Common myeloid progenitor, CD34-positive (primary cell): ENCODE results near the gene PSMC5.
"Not testable (repeated sequence)": the region's sequence is repeated elsewhere in the genome, so short reads cannot be mapped to it uniquely, and the experiment has no call there.

Experiments
- CTCF ChIA-PET: fragments of 350-600 bp; sonication (Branson Sonifier 250); formaldehyde crosslinking; loops from one replicate; lab custom pipeline; 2021; ENCODE audit warnings: antibody characterized with exemption; lab: Charles Lee
- POLR2A ChIA-PET: fragments of 350-600 bp; sonication (Branson Sonifier 250); formaldehyde crosslinking; loops from one replicate; lab custom pipeline; 2021; ENCODE audit warnings: antibody characterized with exemption; lab: Charles Lee
- DNase-seq, 3 donors: peaks; one replicate each; pipeline versions ENCODE4 v3.0.0 to v3.0.0-alpha.2; 2013
- H3K27ac ChIP-seq, 2 experiments: 1 replicate in 1 of 2; 2 replicates in 1 of 2; pipeline ENCODE4 v1.7.0; 2013; ENCODE audit warnings: inconsistent platforms in 2 of 2, low read length in 2 of 2, mild to moderate bottlenecking in 2 of 2, low read depth in 1 of 2, moderate library complexity in 1 of 2; ENCODE audit not compliant: severe bottlenecking in 2 of 2, insufficient read depth in 1 of 2, poor library complexity in 1 of 2
- H3K27me3 ChIP-seq, 5 experiments: replicated peaks in 2 of 5; 1 replicate in 3 of 5; 2 replicates in 2 of 5; pipeline versions ENCODE4 v1.6.1 to v1.7.0; 2013; ENCODE audit warnings: low read length in 4 of 5, mild to moderate bottlenecking in 2 of 5, moderate library complexity in 2 of 5, inconsistent platforms in 1 of 5; ENCODE audit not compliant: insufficient read depth in 5 of 5, control insufficient read depth in 4 of 5
- H3K36me3 ChIP-seq, 4 experiments: 1 replicate in 2 of 4; 2 replicates in 2 of 4; pipeline versions ENCODE4 v1.6.1 to v1.7.0; 2013; ENCODE audit warnings: low read length in 3 of 4, control low read depth in 1 of 4, mild to moderate bottlenecking in 1 of 4; ENCODE audit not compliant: control insufficient read depth in 4 of 4, insufficient read depth in 4 of 4
- H3K4me1 ChIP-seq, 4 experiments: 1 replicate in 3 of 4; 2 replicates in 1 of 4; pipeline versions ENCODE4 v1.6.1 to v1.7.1; 2013; ENCODE audit warnings: low read length in 3 of 4, mild to moderate bottlenecking in 3 of 4, control low read depth in 1 of 4, inconsistent platforms in 1 of 4, moderate library complexity in 1 of 4; ENCODE audit not compliant: control insufficient read depth in 4 of 4, insufficient read depth in 4 of 4; ENCODE audit errors: control extremely low read depth in 1 of 4
- H3K4me3 ChIP-seq, 7 experiments: 1 replicate in 4 of 7; 2 replicates in 3 of 7; pipeline versions ENCODE4 v1.5.1 to v1.7.0; 2013; ENCODE audit warnings: mild to moderate bottlenecking in 7 of 7, low read length in 6 of 7, moderate library complexity in 6 of 7, inconsistent platforms in 2 of 7, low read depth in 2 of 7, control low read depth in 1 of 7; ENCODE audit not compliant: insufficient read depth in 4 of 7, control insufficient read depth in 1 of 7; ENCODE audit errors: extremely low read depth in 1 of 7
- H3K9me3 ChIP-seq, 5 experiments: 1 replicate in 4 of 5; 2 replicates in 1 of 5; pipeline versions ENCODE4 v1.6.1 to v1.7.1; 2013; ENCODE audit warnings: low read length in 4 of 5, mild to moderate bottlenecking in 2 of 5, inconsistent platforms in 1 of 5, low read depth in 1 of 5, moderate library complexity in 1 of 5; ENCODE audit not compliant: control insufficient read depth in 4 of 5, insufficient read depth in 2 of 5; ENCODE audit errors: control extremely low read depth in 1 of 5
- WGBS: methylation state at CpG from one replicate; pipeline ENCODE4 v1.1.5; 2013; ENCODE audit not compliant: insufficient coverage; 5-methylcytosine and 5-hydroxymethylcytosine counted together

The PSMC5 gene

GRCh38 chr17:63786971-63787711, 40.1 kb upstream of the PSMC5 start:
- peaks cover 16 to 56% (median 39%) of the 10 kb centered on the region in 4 experiments for H3K36me3 ChIP-seq
- H3K9me3 ChIP-seq: no peaks in the 10 kb centered on the region
- ChIA-PET POLR2A (no interaction called here), CTCF (interaction anchor here (1.3 to 2.1 kb wide), 4 partner anchors 11 to 33 kb away, joined by 4 to 8 read pairs (median 4); no protein-coding TSS in a partner anchor)
- no peaks in the 10 kb centered on the region for H3K4me1 ChIP-seq
- peak overlapping the region in 1 of 2 experiments; percentile 25 for H3K27ac ChIP-seq
- 96% methylated on average over 6 of the region's 13 CpGs for WGBS
- H3K4me3 ChIP-seq: no peak overlapping the region
- no peaks in the 10 kb centered on the region for H3K27me3 ChIP-seq
- DNase-seq: no peak

GRCh38 chr17:63790057-63790456, 37.2 kb upstream of the PSMC5 start:
- 97% methylated on average over 4 of the region's 6 CpGs for WGBS
- no peak overlapping the region for H3K27ac ChIP-seq
- peaks cover 13 to 78% (median 45%) of the 10 kb centered on the region in 4 experiments for H3K36me3 ChIP-seq
- no peak overlapping the region for H3K4me3 ChIP-seq
- ChIA-PET POLR2A (interaction anchor here (0.7 kb wide), 1 partner anchor 93 kb away, joined by 3 read pairs; no protein-coding TSS in a partner anchor), CTCF (no interaction called here)
- H3K27me3 ChIP-seq: no peaks in the 10 kb centered on the region
- no peak for DNase-seq
- H3K9me3 ChIP-seq: no peaks in the 10 kb centered on the region
- H3K4me1 ChIP-seq: no peaks in the 10 kb centered on the region

GRCh38 chr17:63792055-63792729, 35.0 kb upstream of the PSMC5 start:
- no peak for DNase-seq
- 100% methylated on average over 1 of the region's 3 CpGs for WGBS
- Histone ChIP-seq H3K27ac (no peak overlapping the region), H3K4me3 (no peak overlapping the region), H3K36me3 (peaks cover 16 to 84% (median 53%) of the 10 kb centered on the region in 4 experiments), H3K4me1 (no peaks in the 10 kb centered on the region), H3K9me3 (no peaks in the 10 kb centered on the region), H3K27me3 (no peaks in the 10 kb centered on the region)
- ChIA-PET POLR2A (no interaction called here), CTCF (no interaction called here)

- H3K9me3 ChIP-seq, H3K4me3 ChIP-seq, H3K4me1 ChIP-seq, H3K27me3 ChIP-seq, DNase-seq, H3K27ac ChIP-seq: not testable (repeated sequence)
- ChIA-PET CTCF (interaction anchor here (1.5 kb wide), 1 partner anchor 15 kb away, joined by 4 read pairs; no protein-coding TSS in a partner anchor), POLR2A (interaction anchor here (0.9 kb wide), 1 partner anchor 90 kb away, joined by 3 read pairs; no protein-coding TSS in a partner anchor)
- peaks cover 14 to 94% (median 63%) of the 10 kb centered on the region in 4 experiments for H3K36me3 ChIP-seq
- 96% methylated on average over 8 of the region's 10 CpGs for WGBS
Measured at GRCh38 chr17:63796375-63796774, 30.9 kb upstream of the PSMC5 start.

GRCh38 chr17:63798572-63799106, 28.6 kb upstream of the PSMC5 start:
- ChIA-PET CTCF (interaction anchor here (1.3 to 1.5 kb wide), 4 partner anchors 8 to 36 kb away, joined by 3 to 5 read pairs (median 4); no protein-coding TSS in a partner anchor), POLR2A (interaction anchor here (1.3 kb wide), 1 partner anchor 25 kb away, joined by 4 read pairs; no protein-coding TSS in a partner anchor)
- WGBS: 100% methylated on average over 3 of the region's 3 CpGs
- Histone ChIP-seq H3K36me3 (peaks cover 11 to 92% (median 64%) of the 10 kb centered on the region in 4 experiments), H3K4me1 (no peaks in the 10 kb centered on the region), H3K4me3 (no peak overlapping the region), H3K27ac (no peak overlapping the region), H3K9me3 (no peaks in the 10 kb centered on the region), H3K27me3 (no peaks in the 10 kb centered on the region)
- no peak for DNase-seq

- Histone ChIP-seq H3K27me3 (no peaks in the 10 kb centered on the region), H3K4me3 (no peak overlapping the region), H3K36me3 (peaks cover 14 to 84% (median 58%) of the 10 kb centered on the region in 4 experiments), H3K27ac (no peak overlapping the region), H3K4me1 (no peaks in the 10 kb centered on the region), H3K9me3 (no peaks in the 10 kb centered on the region)
- WGBS: 100% methylated on average over 1 of the region's 1 CpG
- DNase-seq: no peak
- ChIA-PET CTCF (interaction anchor here (1.7 kb wide), 1 partner anchor 34 kb away, joined by 3 read pairs; no protein-coding TSS in a partner anchor), POLR2A (no interaction called here)
Measured at GRCh38 chr17:63800783-63801182, 26.4 kb upstream of the PSMC5 start.
